NCI-H2196 treated with DMSO at 0.1 percent for 48 hours (cell line): ENCODE results near the gene CD99.

Source experiments
- DNase-seq: peaks from one replicate; lab custom pipeline; 2025; ENCODE audit not compliant: unreplicated experiment; lab: John Stamatoyannopoulos, UW

The CD99 gene

DNA sequence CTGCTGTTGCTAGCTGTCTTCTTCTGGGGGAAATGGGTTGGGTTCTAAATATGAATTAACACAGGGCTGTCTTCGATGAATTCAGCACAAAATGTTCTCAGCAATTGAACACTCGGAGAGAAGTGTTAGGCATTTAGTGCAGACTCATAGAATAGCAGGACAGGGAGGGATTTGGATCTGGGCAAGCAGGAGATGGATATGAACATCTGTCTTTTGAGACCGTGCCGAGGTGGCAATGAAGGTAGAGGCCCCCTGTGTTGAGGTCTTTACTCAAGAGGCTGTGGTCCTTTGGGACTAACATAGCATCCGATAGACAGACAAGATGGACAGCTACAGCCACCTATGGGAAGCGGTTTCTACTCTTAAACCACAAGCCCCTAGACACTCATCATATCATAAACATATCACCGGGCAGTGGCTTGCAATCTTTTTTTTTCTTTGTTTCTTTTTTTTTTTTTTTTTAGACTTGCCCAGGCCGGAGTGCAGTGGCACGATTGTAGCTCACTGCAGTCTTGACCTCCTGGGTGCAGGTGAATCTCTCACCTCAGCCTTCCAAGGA lies 6.7 kb downstream of the CD99 start:
- no peak for DNase-seq

DNA sequence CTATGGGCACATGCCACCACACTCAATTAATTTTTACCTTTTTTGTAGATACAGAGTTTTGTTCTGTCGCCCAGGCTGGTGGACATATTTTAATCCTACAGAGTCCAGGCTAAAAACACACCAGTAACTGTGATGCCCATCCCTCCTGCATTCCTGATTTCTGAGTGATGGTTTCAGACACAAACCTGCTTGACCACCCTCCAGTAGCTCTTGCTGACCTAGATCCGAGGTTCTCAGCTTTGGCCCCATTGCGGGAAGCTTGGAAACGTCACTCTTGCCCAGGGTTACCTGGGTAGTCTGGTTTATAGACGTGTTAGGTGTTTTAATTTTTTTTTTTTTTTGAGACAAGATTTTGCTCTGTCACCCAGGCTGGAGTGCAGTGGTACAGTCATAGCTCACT lies 7.5 kb downstream of the CD99 start:
- no peak for DNase-seq

DNA sequence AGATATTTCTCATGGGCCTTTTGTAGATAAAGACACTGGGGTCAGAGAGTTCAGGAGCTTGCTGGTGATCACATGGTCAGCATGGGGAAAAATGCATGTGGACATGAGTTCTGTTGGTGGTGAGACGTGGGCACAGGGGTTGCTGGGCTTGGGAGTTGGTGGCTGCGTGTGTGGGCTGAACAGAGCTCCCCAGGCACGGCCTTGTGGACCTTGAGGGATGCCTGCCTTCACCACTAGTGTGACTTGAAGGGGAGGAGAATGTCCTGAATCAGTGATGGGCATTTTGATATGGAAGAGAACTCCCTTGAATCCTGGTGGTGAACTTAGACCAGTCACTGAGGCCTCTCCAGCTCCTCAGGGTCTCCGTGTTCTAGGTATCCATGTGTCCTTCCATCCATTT lies 8.9 kb downstream of the CD99 start:
- no peak for DNase-seq

DNA sequence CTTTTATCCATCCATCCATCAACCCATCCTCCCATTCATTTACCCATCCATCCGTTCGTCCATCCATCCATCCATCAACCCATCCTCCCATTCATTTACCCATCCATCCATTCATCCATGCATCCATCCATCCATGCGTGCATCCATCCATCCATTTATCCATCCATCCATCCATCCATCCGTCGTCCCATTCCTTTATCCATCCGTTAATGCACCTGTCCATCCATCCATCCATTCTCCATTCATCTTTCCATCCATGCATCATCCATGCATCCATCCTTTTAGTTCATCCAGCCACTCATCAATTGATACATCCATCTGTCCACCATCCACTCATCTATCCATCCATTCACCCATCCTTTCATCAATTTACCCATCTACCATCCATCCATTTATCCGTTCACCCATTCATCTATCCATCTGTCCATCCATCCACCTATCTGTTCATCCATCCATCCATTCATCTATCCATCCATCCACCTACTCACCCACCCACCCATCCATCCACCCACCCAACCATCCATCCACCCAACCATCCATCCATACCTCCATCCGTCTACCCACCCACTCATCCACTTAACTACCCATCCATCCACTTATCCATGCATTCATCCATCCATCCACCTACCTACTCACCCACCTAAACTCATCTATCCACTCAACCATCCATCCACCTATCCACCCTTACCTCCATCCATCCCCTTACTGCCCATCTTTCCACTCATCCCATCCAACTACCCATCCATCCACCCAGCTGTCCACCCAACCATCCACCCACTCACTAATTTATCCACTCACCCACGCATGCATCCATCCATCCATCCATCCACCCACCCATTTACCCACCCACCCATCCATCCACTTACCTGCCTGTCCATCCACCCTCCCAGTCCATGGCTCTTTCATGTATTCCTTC lies 9.6 kb downstream of the CD99 start:
- DNase-seq = no peak

DNA sequence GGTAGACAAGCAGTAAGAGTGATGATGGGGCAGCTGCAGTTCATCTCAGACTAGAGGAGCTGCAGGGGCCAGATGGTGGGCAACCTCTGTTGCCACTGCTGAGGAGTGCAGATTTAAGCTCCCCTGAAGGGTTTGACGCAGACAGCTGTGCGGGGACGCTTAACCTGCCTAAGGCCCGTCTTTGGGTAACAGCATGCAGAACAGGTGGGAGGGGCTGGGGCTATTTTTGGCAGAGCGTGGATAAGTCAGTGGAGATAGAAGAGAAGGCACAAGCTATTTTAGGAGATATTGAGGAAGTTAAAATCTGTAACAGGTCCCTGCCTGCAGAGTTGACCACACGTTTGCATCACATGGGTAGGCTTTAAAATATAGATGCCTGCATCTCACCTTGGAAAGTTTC lies 10.5 kb downstream of the CD99 start:
- DNase-seq = no peak

DNA sequence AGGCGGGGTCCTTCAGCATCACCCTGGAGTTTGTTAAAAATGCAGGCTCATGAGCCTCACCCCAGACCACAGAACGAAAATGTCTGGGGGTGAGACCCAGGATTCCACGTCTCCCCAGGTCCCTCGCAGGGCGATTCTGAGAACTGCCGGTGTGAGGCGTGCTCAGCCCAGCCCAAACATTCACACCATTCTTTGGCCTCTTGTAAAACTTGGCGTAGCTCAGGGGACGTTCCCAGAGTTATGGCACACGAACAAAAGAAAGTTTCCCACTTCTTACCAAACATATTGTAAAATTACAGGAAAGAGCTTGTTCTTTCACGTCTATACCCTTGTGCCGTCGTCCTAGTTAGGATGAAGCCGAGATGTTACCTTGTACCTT lies 12.9 kb downstream of the CD99 start:
- DNase-seq = no peak

DNA sequence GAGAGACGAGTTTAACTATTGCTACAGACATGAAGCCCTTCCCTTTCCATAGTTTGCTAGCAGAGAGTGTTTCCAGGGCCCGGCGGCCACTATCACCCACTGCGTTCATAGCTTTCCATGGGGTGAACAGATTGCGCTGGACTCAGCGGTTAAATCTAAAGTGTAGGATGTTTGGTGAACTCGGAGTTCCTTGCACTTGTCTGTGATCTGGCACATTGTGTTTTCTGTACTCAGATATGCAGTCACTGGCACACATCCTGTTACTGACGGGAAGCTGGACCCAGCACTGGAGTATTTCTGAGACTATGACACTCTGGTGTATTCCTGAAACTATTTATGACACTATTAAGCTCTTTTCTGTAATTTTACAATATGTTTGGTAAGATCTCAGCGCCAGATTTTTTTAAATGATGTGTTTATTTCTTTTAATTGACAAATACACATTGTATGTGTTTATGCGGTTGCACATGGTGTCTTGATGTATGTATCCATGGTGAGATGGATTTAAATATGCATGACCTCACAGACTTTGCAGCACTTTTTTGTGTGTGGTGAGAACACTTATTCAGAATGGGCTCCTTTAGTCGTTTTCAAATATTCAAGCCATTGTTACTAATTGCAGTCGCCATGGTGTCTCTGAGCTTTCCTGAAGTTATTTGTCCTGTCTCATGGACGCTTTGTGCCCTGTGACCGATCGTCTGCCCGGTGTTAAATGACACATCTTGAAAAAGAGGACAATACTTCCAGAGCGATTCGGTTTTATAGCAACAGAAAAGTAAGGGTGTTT lies 14.1 kb downstream of the CD99 start:
- no peak for DNase-seq

DNA sequence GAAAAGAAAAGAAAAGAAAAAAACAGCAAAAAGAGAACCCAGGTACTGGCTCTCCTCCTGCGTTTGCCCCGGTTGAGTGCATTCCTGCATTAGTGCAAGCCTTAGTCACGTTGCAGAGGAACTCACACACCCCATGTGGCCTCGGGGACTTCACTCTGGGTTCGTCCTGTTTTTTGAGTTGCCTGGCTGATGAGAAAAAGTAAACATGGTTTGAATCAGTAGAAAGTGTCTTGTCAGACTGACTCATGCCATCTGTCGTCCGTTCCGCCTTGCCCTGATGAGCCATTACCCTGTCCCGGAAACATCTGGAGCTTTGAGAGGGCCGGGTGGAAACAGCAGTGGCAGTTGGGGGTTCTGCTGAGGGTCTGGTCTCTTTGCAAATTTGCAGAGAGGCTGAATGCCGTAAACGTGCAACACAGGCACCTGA lies 16.3 kb downstream of the CD99 start:
- no peak for DNase-seq

DNA sequence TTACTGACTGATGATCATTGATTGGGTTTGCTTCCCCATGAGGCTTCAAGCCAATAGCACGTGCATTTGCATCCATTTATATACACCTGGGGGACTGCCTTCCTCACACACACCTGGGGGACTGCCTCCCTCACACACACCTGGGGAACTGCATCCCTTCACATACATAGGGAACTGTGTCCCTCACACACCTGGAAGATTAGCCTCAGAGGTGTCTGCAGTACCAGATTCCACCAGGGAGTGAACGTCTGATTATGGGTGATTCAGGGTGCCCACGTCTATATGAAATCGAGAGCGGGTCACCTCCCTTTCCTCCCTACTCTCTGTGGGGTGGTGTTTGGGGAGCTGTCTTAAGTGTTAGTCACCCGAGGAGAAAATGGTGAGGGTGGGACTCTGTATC lies 16.9 kb downstream of the CD99 start:
- DNase-seq = no peak

DNA sequence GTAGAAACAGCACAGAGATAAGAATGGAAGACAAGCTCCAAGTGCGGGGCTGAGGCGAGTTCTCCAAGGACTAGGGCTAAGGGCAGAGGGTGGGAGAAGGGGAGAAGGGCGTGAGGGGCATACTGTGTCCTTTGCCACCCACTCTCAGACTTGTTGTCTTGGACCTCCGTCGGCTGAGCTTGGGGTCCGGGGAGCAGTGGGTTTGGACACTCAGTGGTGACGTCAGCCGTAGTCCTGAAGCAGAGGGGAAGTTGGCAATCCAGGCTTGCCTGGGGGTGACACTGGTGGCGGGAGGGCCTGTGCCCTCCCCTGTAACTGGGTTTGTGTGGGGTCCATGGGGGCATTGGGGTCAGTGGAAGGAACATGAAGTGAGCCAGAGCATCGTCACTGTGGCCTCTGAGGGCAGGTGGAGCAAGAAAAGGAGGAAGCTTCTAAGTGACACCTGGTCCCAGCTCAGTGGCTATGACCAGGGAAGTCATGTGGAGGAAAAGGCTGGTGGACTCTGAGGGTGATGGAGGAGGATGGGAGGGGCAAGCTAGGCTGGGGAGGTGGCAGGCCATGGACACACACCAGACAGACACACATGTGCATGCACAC lies 17.6 kb downstream of the CD99 start:
- DNase-seq = no peak

DNA sequence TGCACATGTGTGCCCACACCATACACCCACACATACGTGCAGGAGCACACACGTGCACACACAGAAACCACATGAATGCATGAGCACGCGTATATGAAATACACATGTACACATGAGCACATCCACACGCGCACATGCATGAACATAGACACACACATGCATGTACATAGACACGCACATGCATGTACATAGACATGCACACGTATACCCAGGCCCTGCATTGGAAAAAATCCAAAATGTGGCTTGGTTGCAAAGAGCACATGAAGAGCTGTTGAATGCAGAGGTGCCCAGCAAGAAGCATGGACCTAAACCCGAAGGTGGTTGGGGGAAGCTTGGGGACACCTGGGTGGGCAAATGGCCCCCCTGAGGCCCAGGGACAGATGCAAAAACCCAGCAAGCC lies 18.5 kb downstream of the CD99 start:
- no peak for DNase-seq

DNA sequence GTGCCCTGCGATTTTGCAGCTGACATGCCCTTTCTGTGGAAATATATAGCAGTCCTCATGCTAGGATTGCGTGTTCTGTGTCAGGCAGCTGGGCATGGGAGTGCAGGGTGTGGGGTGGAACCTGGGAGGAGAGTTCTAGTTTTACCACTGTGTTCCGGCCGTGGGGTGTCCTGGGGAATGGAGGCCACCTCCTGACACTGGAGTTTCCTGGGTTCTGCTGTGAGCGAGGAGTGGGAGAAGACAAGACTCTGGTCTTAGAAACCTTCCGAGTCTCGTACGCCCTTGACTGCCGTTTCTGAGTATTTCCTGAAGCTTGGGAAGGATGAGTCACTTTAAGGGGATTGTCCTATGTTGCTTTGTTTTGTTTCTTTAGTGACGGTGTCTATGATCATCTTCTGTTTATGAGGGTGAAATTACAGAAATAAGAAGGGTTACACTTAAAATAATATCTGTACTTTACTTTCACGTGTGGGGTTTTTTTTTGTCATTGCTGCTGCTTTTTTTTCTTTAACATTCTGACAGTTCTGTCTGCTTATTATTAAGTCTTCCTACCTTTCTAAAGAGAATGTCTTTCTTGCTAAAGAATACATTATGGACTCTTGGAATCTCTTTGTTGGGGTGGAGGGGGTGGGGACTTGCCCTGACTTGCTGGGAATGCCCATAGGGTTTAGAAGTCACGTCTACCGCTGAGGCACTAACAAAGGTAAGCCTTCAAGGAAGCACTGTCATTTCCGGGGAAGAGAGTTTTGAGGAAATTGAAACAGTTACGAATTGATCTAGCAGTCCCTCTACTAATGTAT lies 19.1 kb downstream of the CD99 start:
- DNase-seq = no peak

DNA sequence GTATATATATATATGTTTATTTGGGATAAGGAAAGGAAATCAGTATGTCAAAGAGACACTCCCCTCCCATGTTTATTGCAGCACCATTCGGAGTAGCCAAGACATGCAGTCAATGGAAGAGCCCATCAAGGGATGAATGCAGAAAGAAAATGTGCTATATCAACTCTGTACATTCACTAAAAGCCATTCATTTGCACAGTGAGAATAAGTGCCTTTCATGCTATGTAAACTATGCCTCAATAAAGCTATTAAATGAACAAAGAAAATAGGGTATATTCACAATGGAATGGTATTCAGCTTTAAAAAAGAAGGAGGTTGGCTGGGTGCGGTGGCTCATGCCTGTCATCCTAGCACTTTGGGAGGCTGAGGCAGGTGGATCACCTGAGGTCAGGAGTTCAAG lies 20.3 kb downstream of the CD99 start:
- DNase-seq = no peak

DNA sequence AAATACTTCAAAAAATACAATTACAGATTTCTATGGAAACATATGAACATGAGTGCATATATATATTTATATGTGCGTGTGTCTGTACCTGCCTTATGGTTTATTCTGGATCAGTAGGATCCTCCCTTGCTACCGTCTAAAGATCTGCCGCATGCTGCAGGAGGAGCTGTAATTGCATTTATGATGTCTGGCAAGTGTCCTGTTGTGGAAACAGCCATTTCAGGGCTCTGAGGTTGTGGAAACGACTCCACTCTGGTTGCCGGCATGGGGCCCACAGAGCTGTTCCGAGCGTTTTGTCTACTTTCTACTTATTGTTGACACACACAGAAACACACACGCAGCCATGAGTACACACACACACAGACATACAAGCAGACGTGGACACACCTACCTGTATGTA lies 21.3 kb downstream of the CD99 start:
- no peak for DNase-seq

DNA sequence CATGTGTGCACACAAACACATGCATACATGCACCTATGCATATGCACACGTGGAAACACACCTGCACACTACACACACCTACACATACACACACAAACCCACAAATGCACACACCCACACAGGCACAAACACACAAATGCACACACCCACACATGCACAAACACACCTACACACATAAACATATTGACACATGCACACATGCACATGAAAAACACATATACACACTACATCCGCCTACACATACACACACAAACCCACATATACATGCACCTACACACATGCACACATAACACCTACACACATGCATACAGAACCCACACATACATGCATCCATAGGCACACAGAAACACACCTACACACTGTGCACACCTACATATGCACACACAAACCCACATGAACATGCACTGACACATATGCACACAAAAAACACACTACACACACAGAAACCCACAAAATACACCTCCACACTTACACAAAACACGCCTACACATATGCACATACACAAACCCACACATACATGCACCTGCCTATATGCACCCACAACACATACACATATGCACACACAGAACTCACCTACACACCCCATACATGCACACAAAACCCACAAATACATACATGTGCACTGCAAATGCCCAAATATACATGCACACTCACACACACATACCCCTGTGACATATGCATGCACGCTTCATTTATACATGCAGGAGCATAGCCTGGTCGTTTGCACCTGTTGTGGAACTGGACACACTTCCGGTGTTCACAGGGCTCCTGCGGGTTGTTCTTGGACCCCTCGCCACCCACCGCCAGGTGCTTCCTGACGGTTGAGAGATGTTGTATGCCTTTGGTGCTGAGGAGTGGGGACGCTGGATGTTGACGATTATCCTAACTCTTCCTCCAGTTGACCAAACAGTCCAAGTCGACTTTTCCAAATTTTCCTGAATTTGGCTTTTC lies 22.1 kb downstream of the CD99 start:
- no peak for DNase-seq

DNA sequence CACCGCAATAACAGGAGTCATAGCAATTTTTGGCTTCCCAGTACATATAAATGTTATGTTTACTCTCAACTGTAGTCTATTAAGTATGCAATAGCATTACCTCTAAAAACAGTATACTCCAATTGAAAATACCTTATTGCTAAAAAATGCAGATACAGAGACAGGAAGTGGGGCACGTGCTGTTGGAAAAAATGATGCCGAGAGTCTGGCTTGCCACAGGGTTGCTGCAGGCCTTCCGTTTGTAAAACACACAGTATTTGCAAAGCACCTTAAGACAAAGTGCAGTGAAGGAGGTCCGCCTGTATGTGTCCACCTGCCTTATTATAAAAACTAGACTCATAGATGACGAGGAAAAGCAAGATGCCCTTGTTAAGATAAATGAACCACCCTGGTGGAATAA lies 23.5 kb downstream of the CD99 start:
- no peak for DNase-seq

DNA sequence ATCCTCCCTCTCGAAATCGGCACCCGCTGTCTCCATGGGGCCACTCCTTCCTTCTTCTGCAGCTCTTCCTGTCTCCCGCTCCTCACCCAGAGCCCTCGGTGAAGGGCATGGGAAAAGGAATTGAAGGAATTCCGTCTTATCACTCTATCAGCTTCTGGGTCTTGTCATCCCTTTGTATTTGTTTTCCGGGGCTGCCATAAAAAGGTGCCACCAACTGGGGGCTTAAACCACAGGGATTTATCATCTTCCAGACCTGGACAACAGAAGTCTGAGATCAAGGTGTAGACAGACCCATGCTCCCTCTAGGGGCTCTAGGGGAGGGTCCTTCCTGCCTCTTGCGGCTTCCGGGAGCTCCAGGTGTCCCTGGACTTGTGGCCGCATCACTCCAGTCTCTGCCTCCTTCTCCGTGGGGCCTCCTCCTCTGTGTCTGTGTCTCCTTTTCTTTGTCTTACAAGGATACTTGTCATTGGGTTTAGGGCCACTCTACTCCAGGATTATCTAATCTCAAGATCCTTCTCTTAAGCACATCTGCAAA lies 24.0 kb downstream of the CD99 start:
- no peak for DNase-seq

DNA sequence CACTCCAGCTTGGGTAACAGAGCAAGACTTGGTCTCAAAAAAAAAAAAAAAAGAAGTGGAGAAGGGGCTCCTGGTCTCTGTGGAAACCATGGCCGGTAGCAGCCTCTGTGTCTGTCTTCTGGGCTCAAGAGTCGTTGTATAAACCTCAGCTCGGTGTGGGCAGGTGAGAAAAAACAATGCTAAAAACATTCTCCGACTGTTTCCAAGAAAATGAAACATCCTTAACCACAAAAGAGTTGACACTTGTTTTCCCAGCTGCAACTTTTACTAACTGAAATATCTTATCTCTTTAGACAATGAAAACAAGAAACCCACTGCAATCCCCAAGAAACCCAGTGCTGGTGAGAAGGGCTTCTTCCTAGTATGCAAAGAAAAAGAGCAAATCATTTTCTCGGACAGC lies 26.2 kb downstream of the CD99 start:
- no peak for DNase-seq

DNA sequence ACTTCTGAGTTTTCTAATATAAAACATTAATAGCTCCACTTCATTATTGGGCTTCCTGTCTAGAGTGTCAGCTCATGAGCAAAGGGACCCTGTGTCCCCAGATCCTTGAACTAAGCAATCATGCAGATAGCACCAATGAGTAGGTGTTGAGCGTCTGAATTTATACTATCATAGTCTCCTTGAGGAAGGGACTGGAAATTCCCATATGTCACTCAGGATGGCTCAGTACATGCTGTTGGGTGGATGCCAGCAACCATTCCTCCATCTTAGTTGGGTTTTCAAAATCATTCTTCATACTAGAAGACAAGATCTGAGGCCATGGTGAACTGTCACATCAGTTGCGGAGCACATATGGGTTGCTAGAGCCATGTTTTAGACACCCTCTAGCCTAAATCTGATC lies 27.7 kb downstream of the CD99 start:
- DNase-seq = no peak
